BE2C (cell line): ENCODE measurements around the gene RUSF1.
A peak's percentile ranks its signal among the peaks of the same experiment; 100 is the strongest.

Experiments
- DNase-seq: peaks from one replicate; pipeline ENCODE4 v3.0.0-alpha.2; 2020
- H3K27me3 ChIP-seq: fragments of 250-450 bp; sonication (Bioruptor Pico); 2 replicates; pipeline ENCODE4 v1.5.1; 2020; ENCODE audit warnings: mild to moderate bottlenecking
- H3K36me3 ChIP-seq: fragments of 250-450 bp; sonication (Bioruptor Pico); 2 replicates; pipeline ENCODE4 v1.5.1; 2020; ENCODE audit warnings: mild to moderate bottlenecking
- H3K4me1 ChIP-seq: fragments of 250-450 bp; sonication (Bioruptor Pico); 2 replicates; pipeline ENCODE4 v1.5.1; 2020
- H3K4me3 ChIP-seq: 2 replicates; pipeline ENCODE4 v1.5.1; 2011; ENCODE audit warnings: low read depth, low read length
- H3K9me3 ChIP-seq: fragments of 250-450 bp; sonication (Bioruptor Pico); 2 replicates; pipeline ENCODE4 v1.5.1; 2020
- TF ChIP-seq, protein P1 (sequence below): IDR thresholded peaks from 2 replicates; pipeline ENCODE4 v1.5.1; 2012; ENCODE audit warnings: mild to moderate bottlenecking, low read depth, low read length

Gene RUSF1

DNA sequence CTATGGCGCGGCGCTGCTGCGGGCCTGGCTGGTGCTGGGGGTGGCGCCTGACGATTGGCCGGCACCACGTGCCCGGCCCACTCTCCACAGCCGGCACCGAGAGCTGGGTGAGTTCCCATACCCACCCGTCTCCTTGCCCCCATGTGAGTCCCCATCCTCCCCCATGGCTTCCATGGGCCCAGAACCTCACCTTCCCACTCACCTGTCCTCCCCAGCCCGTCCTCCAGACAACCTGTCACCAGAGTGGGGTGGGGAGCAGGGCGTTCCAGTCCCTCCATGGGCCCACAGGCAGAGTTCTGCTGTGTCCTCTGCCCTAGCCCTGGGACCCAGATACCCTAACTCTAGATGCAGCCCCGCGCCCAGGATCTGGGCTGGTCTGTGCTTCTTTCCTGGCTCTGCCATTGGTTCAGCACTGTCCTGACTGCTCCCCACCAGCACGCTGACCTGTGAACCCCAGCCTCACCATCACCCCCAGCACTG, 43.4 kb downstream of the RUSF1 start:
- Histone ChIP-seq H3K4me3 (no peak overlapping the region), H3K9me3 (no peaks in the 10 kb centered on the region), H3K36me3 (no peaks in the 10 kb centered on the region), H3K27me3 (no peaks in the 10 kb centered on the region), H3K4me1 (no peaks in the 10 kb centered on the region)
- TF ChIP-seq, protein P1, sequence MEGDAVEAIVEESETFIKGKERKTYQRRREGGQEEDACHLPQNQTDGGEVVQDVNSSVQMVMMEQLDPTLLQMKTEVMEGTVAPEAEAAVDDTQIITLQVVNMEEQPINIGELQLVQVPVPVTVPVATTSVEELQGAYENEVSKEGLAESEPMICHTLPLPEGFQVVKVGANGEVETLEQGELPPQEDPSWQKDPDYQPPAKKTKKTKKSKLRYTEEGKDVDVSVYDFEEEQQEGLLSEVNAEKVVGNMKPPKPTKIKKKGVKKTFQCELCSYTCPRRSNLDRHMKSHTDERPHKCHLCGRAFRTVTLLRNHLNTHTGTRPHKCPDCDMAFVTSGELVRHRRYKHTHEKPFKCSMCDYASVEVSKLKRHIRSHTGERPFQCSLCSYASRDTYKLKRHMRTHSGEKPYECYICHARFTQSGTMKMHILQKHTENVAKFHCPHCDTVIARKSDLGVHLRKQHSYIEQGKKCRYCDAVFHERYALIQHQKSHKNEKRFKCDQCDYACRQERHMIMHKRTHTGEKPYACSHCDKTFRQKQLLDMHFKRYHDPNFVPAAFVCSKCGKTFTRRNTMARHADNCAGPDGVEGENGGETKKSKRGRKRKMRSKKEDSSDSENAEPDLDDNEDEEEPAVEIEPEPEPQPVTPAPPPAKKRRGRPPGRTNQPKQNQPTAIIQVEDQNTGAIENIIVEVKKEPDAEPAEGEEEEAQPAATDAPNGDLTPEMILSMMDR: no peak
- DNase-seq: no peak

DNA sequence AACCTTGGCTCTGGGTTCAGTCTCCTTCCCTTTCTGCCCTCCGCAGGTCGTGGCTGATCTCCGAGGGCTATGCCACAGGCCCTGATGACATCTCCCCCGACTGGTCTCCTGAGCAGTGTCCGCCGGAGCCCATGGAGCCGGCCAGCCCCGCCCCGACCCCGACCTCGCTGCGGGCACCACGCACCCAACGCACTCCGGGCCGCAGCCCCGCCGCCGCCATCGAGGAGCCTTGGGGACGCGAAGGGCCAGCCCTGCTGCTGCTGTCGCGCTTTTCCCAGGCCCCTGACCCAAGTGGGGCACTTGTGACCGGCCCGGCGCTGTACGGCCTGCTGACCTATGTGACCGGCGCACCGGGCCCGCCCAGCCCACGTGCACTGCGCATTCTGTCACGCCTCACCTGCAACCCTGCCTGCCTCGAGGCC, 43.8 kb downstream of the RUSF1 start:
- Histone ChIP-seq H3K4me1 (no peaks in the 10 kb centered on the region), H3K9me3 (no peaks in the 10 kb centered on the region), H3K4me3 (no peak overlapping the region), H3K36me3 (no peaks in the 10 kb centered on the region), H3K27me3 (no peaks in the 10 kb centered on the region)
- DNase-seq: no peak
- TF ChIP-seq, protein P1: no peak

DNA sequence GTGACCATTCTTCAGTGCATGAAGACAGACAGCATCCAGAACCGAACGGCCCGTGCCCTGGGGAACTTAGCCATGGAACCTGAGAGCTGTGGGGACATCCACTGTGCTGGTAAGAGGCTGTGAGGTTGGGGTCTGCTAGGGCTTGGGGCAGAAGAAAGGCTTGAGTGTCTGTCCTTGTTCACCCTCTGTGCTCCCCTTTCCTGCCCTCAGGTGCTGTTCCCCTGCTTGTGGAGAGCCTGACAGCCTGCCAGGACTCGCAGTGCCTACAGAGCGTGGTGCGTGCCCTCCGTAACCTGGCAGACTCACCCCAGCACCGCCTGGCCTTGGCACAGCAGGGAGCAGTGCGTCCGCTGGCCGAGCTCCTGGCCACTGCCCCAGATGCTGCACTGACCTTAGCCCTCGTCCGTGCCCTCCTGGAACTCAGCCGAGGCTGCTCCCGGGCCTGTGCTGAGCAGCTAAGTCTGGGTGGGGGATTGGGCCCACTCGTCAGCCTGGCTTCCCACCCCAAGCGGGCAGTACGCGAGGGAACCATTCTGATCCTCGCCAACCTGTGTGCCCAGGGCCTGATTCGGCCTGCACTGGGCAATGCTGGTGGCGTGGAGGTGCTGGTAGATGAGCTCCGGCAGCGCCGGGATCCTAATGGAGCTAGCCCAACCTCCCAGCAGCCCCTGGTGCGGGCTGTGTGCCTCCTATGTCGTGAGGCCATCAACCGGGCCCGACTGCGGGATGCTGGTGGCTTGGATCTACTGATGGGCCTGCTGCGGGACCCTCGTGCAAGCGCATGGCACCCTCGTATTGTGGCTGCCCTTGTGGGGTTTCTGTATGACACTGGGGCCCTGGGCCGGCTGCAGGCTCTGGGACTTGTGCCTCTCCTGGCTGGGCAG, 46.0 kb downstream of the RUSF1 start:
- Histone ChIP-seq H3K4me3 (no peak overlapping the region), H3K4me1 (no peaks in the 10 kb centered on the region), H3K9me3 (no peaks in the 10 kb centered on the region), H3K36me3 (no peaks in the 10 kb centered on the region), H3K27me3 (no peaks in the 10 kb centered on the region)
- TF ChIP-seq, protein P1: no peak
- DNase-seq: no peak

DNA sequence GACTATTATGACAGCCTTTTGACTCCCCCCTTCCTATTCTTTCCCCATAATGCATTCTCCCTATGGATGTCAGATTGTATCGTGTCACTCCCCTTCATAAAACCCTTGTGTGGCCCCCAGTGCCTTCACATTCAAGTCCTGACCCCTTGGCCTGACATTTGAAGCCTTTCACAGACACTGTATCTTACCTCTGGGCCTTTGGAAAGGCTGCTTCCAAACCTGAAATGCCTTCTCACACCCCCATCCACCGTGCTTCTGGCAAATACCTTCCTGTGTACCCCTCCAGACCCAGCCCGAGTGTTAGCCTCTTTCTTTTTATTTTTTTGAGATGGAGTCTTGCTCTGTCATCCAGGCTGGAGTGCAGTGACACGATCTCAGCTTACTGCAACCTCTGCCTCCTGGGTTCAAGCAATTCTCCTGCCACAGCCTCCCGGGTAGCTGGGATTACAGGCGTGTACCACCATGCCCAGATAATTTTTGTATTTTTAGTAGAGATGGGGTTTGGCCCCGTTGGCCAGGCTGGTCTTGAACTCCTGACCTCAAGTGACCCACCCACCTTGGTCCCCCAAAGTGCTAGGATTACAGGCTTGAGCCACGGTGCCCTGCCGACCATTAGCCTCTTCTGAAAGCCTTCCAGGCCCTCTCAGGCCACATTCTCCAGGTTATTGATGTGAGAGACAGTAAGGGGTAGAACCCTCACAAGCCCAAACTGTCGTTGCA, 46.8 kb downstream of the RUSF1 start:
- DNase-seq: no peak
- no peaks in the 10 kb centered on the region for H3K27me3 ChIP-seq
- no peak overlapping the region for H3K4me3 ChIP-seq
- TF ChIP-seq, protein P1: no peak
- H3K36me3 ChIP-seq: no peaks in the 10 kb centered on the region
- H3K9me3 ChIP-seq: no peaks in the 10 kb centered on the region
- no peaks in the 10 kb centered on the region for H3K4me1 ChIP-seq

DNA sequence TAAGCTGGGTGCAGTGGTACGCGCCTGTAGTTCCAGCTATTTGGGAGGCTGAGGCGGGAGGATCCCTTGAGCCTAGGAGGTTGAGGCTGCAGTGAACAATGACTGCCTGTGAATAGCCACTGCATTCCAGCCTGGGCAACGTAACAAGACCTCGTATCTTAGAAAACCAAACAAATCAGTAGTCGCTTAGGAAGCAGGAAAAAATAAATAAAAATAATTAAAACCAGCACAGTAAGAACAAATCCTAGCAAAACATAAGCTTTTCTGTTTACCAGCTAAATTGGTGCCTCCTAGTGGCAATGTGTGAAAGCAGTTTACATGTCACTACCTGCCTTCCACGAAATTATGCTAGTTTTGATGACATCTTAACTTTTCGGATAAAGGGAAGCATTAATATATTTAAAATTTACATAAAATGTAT, 47.6 kb downstream of the RUSF1 start:
- DNase-seq: no peak
- TF ChIP-seq, protein P1: peak; percentile 70
- Histone ChIP-seq H3K4me3 (peak overlapping the region; percentile 80), H3K27me3 (no peaks in the 10 kb centered on the region), H3K36me3 (no peaks in the 10 kb centered on the region), H3K9me3 (no peaks in the 10 kb centered on the region), H3K4me1 (peaks cover 4% of the 10 kb centered on the region)
